Superior temporal gyrus (tissue), 1 donor: ENCODE measurements around the gene CFD.

Source experiments
- DNase-seq: peaks from one replicate; pipeline ENCODE4 v3.0.0-alpha.2; 2016; ENCODE audit errors: extremely low spot score

CFD gene

GRCh38 chr19:906480-906879 lies 47.0 kb downstream of the CFD start:
- no peak for DNase-seq

- DNase-seq, result no peak
These were observed 47.9 kb downstream of the CFD start for GRCh38 chr19:907183-907853.

GRCh38 chr19:911197-912033 lies 52.0 kb downstream of the CFD start:
- DNase-seq, result no peak

- DNase-seq, result no peak
These were observed 53.0 kb downstream of the CFD start for GRCh38 chr19:912181-913079.
